Measurements from ENCODE around the gene TMEM126A.
"Not testable (repeated sequence)": the region's sequence is repeated elsewhere in the genome, so short reads cannot be mapped to it uniquely, and the experiment has no call there.

TMEM126A gene

GRCh38 chr11:85647604-85648299 lies at the start of gene TMEM126A:
TSS of gene TMEM126A (plus strand) at chr11:85647967. CDS start at chr11:85650256, 2,289 bp downstream.
- DNase-seq: peak; percentile 94

- DNase-seq: no peak
Measured at GRCh38 chr11:85599083-85599482, 48.7 kb upstream of the TMEM126A start.

- DNase-seq: no peak
Measured at GRCh38 chr11:85602526-85603213, 45.1 kb upstream of the TMEM126A start.

- DNase-seq: no peak
Measured at GRCh38 chr11:85603220-85603619, 44.5 kb upstream of the TMEM126A start.

- not testable (repeated sequence) for DNase-seq
Measured at GRCh38 chr11:85606237-85606636, 41.5 kb upstream of the TMEM126A start.

- DNase-seq: not testable (repeated sequence)
Measured at GRCh38 chr11:85608621-85609020, 39.1 kb upstream of the TMEM126A start.

- DNase-seq: not testable (repeated sequence)
Measured at GRCh38 chr11:85609286-85609685, 38.5 kb upstream of the TMEM126A start.

- DNase-seq: not testable (repeated sequence)
Measured at GRCh38 chr11:85611643-85612042, 36.1 kb upstream of the TMEM126A start.

- no peak for DNase-seq
Measured at GRCh38 chr11:85619499-85619898, 28.3 kb upstream of the TMEM126A start.

- no peak for DNase-seq
Measured at GRCh38 chr11:85620256-85620655, 27.5 kb upstream of the TMEM126A start.

GRCh38 chr11:85626496-85626895 lies 21.3 kb upstream of the TMEM126A start:
- no peak for DNase-seq

GRCh38 chr11:85627332-85627997 lies 20.3 kb upstream of the TMEM126A start, which contains the start of gene DLG2:
TSS of gene DLG2 (minus strand) at chr11:85627344.
- peak; percentile 56 for DNase-seq

- peak; percentile 98 for DNase-seq
Measured at GRCh38 chr11:85627998-85628770, 19.6 kb upstream of the TMEM126A start, which contains the start of gene TMEM126B. TSS of gene TMEM126B (plus strand) at chr11:85628593. CDS start at chr11:85628608, 15 bp downstream.

- no peak for DNase-seq
Measured at GRCh38 chr11:85628771-85629341, 18.9 kb upstream of the TMEM126A start.

- DNase-seq: no peak
Measured at GRCh38 chr11:85634747-85635146, 13.0 kb upstream of the TMEM126A start.

GRCh38 chr11:85643191-85643614 lies 4.6 kb upstream of the TMEM126A start:
- peak; percentile 56 for DNase-seq

- no peak for DNase-seq
Measured at GRCh38 chr11:85647078-85647477, 689 bp upstream of the TMEM126A start.

- no peak for DNase-seq
Measured at GRCh38 chr11:85651118-85651517, 3.4 kb downstream of the TMEM126A start.

- no peak for DNase-seq
Measured at GRCh38 chr11:85652786-85653447, 5.2 kb downstream of the TMEM126A start.

- not testable (repeated sequence) for DNase-seq
Measured at GRCh38 chr11:85654343-85654742, 6.6 kb downstream of the TMEM126A start.

GRCh38 chr11:85656777-85657176 lies 9.0 kb downstream of the TMEM126A start:
- DNase-seq: no peak

- DNase-seq: no peak
Measured at GRCh38 chr11:85658180-85658579, 10.4 kb downstream of the TMEM126A start.
